Epithelial cell of proximal tubule (primary cell): ENCODE data around the gene GIT2. TPM values are rescaled to one million over a fixed set of nuclear protein-coding genes. Genes with fewer than 3 reads are reported as not detected.
"Not testable (repeated sequence)": the region's sequence is repeated elsewhere in the genome, so short reads cannot be mapped to it uniquely, and the experiment has no call there.

Experiments used
- DNase-seq: peaks from one replicate; pipeline ENCODE4 v3.0.0-alpha.2; 2011; ENCODE audit warnings: low read depth
- H3K4me3 ChIP-seq: 2 replicates; pipeline ENCODE4 v1.5.1; 2011; ENCODE audit warnings: low read depth, mild to moderate bottlenecking, low read length
- CTCF ChIP-seq: conservative IDR thresholded peaks from 2 replicates; pipeline ENCODE4 v1.5.1; 2012; ENCODE audit warnings: low read depth, mild to moderate bottlenecking, low read length
- total RNA-seq: library from RNA; depleted of rRNA; stranded (reverse); fragments of >200 nt; gene quantifications from 2 replicates; pipeline ENCODE4 v1.2.3, GENCODE V29; 2015

The GIT2 gene
- total RNA-seq, 1 donor from 2014 or later: 20.1 TPM

- H3K4me3 ChIP-seq: no peak overlapping the region
- DNase-seq: no peak
- TF ChIP-seq CTCF: no peak
These were observed 85.8 kb downstream of the GIT2 start for GRCh38 chr12:109910254-109910968.

DNA sequence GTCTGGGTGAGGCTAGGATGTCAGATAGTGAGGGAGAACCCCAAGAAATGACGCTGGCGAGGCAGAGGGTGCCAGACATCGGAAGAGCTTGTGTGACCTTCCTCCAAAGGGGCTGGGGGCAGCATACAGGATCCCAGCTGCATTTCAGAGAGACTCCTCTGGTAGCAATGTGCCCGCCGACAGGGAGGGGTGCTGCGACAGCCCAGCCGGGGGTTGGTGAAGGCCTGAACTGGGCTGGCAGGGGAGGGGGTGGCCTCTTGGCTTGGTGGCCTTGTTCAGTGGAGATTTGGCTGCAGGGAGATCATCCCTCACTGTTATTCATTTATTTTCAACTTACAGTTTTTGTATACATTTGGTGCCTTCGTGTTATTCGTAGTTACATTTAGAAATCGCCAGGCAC is 90.9 kb downstream of the GIT2 start:
- no peak for DNase-seq
- no peak overlapping the region for H3K4me3 ChIP-seq
- no peak for TF ChIP-seq CTCF

DNA sequence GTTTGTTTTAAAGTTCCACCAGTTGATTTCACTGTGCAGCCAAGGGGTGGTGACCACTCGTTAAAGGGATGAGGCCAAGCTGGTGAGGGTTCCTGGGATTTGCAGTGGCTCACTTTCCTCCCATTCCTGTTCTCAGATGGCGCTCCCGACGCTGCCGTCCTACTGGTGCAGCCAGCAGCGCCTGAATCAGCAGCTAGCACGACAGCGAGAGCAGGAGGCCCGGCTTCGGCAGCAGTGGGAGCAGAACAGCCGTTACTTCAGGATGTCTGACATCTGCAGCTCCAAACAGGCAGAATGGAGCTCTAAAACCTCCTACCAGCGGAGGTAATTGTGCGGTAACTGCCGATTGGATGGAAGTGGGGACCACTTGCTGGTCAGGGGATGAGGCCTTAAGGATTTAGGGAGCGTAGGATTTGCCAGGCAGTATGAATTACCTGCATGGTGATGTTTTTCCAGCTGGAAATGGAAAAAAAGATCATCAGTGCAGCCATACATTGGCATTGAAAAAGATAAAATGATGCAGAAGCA is 93.2 kb downstream of the GIT2 start:
- TF ChIP-seq CTCF: no peak

GRCh38 chr12:109900752-109901580 is 95.2 kb downstream of the GIT2 start:
- no peak for DNase-seq
- TF ChIP-seq CTCF: no peak
- H3K4me3 ChIP-seq: peak overlapping the region; percentile 66

More for the DNA sequence above, 93.2 kb downstream of the GIT2 start:
- no peak overlapping the region for H3K4me3 ChIP-seq
- no peak for DNase-seq

DNA sequence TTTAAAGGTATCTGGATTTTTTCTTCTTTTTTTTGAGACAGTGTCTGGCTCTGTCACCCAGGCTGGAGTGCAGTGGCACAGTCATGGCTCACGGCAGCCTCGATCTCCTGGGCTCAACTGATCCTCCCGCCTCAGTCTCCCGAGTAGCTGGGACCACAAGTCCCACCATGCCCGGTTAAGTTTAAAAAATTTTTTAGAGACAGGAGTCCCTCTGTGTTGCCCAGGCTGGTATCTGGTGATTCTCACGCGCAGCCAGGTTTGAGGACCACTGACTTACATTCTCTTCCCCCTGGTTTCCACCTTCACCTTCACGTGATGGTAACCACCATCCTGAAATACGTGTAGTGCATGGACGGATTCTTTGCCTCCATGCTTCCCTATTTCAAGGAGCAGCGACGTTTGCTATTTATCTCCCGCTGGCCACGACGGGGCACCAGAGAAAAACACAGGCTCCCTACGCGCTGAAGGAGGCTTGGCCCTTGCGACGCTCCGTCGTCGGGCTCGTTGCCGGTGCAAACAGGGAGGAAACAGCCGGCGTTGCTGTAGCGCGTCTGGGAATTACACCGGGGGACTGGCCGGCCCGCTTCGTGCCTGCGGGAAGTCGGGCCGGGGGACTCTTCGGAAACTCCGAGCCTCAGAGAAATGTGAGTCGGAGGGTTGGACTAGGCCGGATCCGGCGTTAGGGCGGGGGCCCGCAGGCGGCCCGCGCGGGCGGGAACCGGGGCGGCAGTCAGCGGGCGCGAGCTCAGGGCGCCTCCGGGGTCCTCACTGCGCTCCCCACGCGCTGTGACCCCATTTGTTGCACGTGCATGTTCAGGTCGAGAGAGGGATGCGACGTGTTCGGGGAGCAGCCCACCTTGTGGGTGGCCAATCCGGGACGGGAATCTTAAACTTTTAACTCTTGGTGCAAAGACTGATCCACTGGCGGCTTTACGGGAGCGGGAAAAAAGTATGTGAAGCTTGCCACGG is 96.1 kb downstream of the GIT2 start, which contains the start of gene TCHP:
TCHP (plus strand) TSS at position 492 of the 969 bp plus-strand sequence. CDS start 2,753 bp downstream, outside the sequence.
- peak within 1 kb of the TSS; percentile 66 for H3K4me3 ChIP-seq
- TF ChIP-seq CTCF: peak; percentile 46
- DNase-seq: peak; percentile 35

DNA sequence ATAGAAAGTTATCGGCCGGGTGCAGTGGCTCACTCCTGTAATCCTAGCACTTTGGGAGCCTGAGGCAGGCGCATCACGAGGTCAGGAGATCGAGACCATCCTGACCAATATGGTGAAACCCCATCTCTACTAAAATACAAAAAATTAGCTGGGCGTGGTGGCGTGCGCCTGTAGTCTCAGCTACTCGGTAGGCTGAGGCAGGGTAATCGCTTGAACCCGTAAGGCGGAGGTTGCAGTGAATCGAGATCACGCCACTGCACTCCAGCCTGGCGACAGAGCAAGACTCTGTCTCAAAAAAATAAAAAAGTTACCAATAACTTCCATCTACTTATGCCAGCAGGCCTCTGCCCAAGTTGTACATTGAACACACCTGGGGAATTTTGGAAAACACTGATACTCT is 96.8 kb downstream of the GIT2 start:
- H3K4me3 ChIP-seq: peak overlapping the region; percentile 66
- DNase-seq: not testable (repeated sequence)
